HepG2 (cell line): ENCODE data around the gene CPVL. TPM values are rescaled to one million over a fixed set of nuclear protein-coding genes. Genes with fewer than 3 reads are reported as not detected.
A peak's percentile ranks its signal among the peaks of the same experiment; 100 is the strongest.

Experiments
- ATF4 ChIP-seq, 2 experiments: fragments of 450-650 bp in 1 of 2; sonication (generic) in 1 of 2; formaldehyde crosslinking; IDR thresholded peaks; 2 replicates each; pipeline versions ENCODE4 v1.5.0 to v1.8.0; 2020 to 2022; ENCODE audit warnings: mild to moderate bottlenecking in 1 of 2, missing genetic modification reagents in 1 of 2
- CBX5 ChIP-seq: sonication (generic); formaldehyde crosslinking; IDR thresholded peaks from 2 replicates; pipeline ENCODE4 v1.4.0; 2020; ENCODE audit warnings: missing genetic modification reagents, borderline replicate concordance
- HDAC1 ChIP-seq: sonication (generic); formaldehyde crosslinking; IDR thresholded peaks from 2 replicates; pipeline ENCODE4 v1.5.1; 2020; ENCODE audit warnings: mild to moderate bottlenecking, missing genetic modification reagents
- HNRNPK ChIP-seq: fragments of 200-400 bp; formaldehyde crosslinking; IDR thresholded peaks from 2 replicates; pipeline ENCODE4 v1.6.1; 2018; ENCODE audit warnings: low read length, low read depth, moderate library complexity, mild to moderate bottlenecking; ENCODE audit not compliant: poor library complexity, severe bottlenecking
- IRF2 ChIP-seq: IDR thresholded peaks from 2 replicates; pipeline ENCODE4 v1.6.1; 2018; ENCODE audit warnings: missing genetic modification reagents, missing compliant biosample characterization
- NFAT5 ChIP-seq: sonication (generic); formaldehyde crosslinking; IDR thresholded peaks from 2 replicates; pipeline ENCODE4 v1.4.0; 2020; ENCODE audit warnings: missing genetic modification reagents
- PPARG ChIP-seq: conservative IDR thresholded peaks from 2 replicates; pipeline ENCODE4 v1.6.1; 2016; ENCODE audit warnings: missing biosample characterization, missing genetic modification reagents
- RARG ChIP-seq: sonication (generic); formaldehyde crosslinking; IDR thresholded peaks from 2 replicates; pipeline ENCODE4 v1.4.0; 2020; ENCODE audit warnings: low read depth, mild to moderate bottlenecking, missing genetic modification reagents
- TAF15 ChIP-seq: fragments of 200-400 bp; formaldehyde crosslinking; IDR thresholded peaks from one replicate; pipeline ENCODE4 v1.6.1; 2018; ENCODE audit warnings: mild to moderate bottlenecking, low read depth, low read length; ENCODE audit not compliant: poor library complexity, severe bottlenecking
- ZBTB7B ChIP-seq: sonication (generic); formaldehyde crosslinking; IDR thresholded peaks from 2 replicates; pipeline ENCODE4 v1.4.0; 2020; ENCODE audit warnings: missing genetic modification reagents
- ZMAT3 ChIP-seq: sonication (generic); formaldehyde crosslinking; conservative IDR thresholded peaks from 2 replicates; pipeline ENCODE4 v1.7.0; 2021; ENCODE audit warnings: missing genetic modification reagents
- ZNF580 ChIP-seq: IDR thresholded peaks from 2 replicates; pipeline ENCODE4 v1.6.1; 2016; ENCODE audit warnings: low read depth, borderline replicate concordance
- ZNF619 ChIP-seq: sonication (generic); formaldehyde crosslinking; IDR thresholded peaks from 2 replicates; pipeline ENCODE4 v1.4.0; 2020; ENCODE audit warnings: mild to moderate bottlenecking, missing genetic modification reagents
- polyA plus RNA-seq, 8 experiments: library from polyadenylated mRNA; depleted of rRNA in 3 of 8; stranded (reverse) in 7 of 8; unstranded in 1 of 8; fragments of >200 nt; fragmentation: Illumina TruSeq in 4 of 8; extraction: Trizol in 4 of 8; gene quantifications; 2 replicates each; pipeline versions ENCODE4 v1.2.1 to v1.2.3, GENCODE V29; 2011 to 2016; ENCODE audit warnings: low read depth in 4 of 8, missing spikeins in 1 of 8, mixed read lengths in 1 of 8; ENCODE audit not compliant: insufficient read depth in 1 of 8
- total RNA-seq, 5 experiments: library from RNA; depleted of rRNA; stranded (reverse); fragments of >200 nt; fragmentation: Illumina TruSeq; extraction: Trizol; gene quantifications; 2 replicates each; pipeline ENCODE4 v1.2.3, GENCODE V29; 2016; ENCODE audit warnings: low read depth in 1 of 5
- TF ChIP-seq, protein P1 (sequence below): sonication (generic); formaldehyde crosslinking; IDR thresholded peaks from 2 replicates; pipeline ENCODE4 v1.8.0; 2022; ENCODE audit warnings: missing genetic modification reagents, mild to moderate bottlenecking, moderate library complexity, borderline replicate concordance
- TF ChIP-seq, protein P2 (sequence below): sonication (generic); formaldehyde crosslinking; IDR thresholded peaks from 2 replicates; pipeline ENCODE4 v1.4.0; 2020; ENCODE audit warnings: mild to moderate bottlenecking, missing genetic modification reagents
- TF ChIP-seq, protein P3 (sequence below): sonication (generic); formaldehyde crosslinking; IDR thresholded peaks from 2 replicates; pipeline ENCODE4 v1.8.1; 2022; ENCODE audit warnings: low read depth, mild to moderate bottlenecking, missing genetic modification reagents

CPVL gene
- total and polyA plus RNA-seq, 2 of the 13 experiments (the other 11 are each of a cell fraction or from before 2014, with no cell fraction given): 59.2 to 294 TPM

DNA sequence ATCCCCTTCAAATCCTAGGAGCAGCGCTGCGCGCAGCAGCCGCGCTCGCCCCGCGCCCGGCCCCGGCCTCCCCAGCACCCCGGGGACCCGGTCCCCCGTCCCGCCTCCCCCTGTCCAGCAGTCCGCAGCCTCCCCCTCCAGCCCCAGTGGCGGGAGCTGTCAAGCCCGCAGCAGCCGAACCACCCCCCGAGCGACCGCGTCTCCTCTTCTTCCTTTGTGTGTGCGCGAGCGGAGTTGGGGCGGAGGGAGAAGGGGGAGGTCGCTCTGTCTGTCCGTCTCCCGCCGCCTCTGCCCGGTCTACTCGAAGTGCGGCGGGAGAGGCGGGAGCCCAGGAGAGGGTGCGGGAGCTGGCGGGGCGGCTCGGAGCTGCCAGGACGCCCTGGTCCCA, 47.9 kb upstream of the CPVL start (continued):
- 0 out of 2 replicates have a peak, but pooled peaks have one; percentile 17 for TF ChIP-seq ZNF619 (CRISPR knock-in tag)
- no peak for TF ChIP-seq CBX5 (CRISPR knock-in tag)
- TF ChIP-seq TAF15: peak; percentile 51
- TF ChIP-seq IRF2 (CRISPR knock-in tag): no peak
- TF ChIP-seq, protein P1, sequence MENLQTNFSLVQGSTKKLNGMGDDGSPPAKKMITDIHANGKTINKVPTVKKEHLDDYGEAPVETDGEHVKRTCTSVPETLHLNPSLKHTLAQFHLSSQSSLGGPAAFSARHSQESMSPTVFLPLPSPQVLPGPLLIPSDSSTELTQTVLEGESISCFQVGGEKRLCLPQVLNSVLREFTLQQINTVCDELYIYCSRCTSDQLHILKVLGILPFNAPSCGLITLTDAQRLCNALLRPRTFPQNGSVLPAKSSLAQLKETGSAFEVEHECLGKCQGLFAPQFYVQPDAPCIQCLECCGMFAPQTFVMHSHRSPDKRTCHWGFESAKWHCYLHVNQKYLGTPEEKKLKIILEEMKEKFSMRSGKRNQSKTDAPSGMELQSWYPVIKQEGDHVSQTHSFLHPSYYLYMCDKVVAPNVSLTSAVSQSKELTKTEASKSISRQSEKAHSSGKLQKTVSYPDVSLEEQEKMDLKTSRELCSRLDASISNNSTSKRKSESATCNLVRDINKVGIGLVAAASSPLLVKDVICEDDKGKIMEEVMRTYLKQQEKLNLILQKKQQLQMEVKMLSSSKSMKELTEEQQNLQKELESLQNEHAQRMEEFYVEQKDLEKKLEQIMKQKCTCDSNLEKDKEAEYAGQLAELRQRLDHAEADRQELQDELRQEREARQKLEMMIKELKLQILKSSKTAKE: 0 out of 2 replicates have a peak, but pooled peaks have one; percentile 9
- TF ChIP-seq, protein P2, sequence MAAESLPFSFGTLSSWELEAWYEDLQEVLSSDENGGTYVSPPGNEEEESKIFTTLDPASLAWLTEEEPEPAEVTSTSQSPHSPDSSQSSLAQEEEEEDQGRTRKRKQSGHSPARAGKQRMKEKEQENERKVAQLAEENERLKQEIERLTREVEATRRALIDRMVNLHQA (CRISPR knock-in tag): no peak
- no peak for TF ChIP-seq NFAT5
- no peak for TF ChIP-seq RARG (CRISPR knock-in tag)
- TF ChIP-seq ZNF580: no peak
- TF ChIP-seq HNRNPK: peak; percentile 66
- TF ChIP-seq HDAC1: 0 out of 2 replicates have a peak, but pooled peaks have one; percentile 41
- TF ChIP-seq PPARG: no peak
- TF ChIP-seq, protein P3, sequence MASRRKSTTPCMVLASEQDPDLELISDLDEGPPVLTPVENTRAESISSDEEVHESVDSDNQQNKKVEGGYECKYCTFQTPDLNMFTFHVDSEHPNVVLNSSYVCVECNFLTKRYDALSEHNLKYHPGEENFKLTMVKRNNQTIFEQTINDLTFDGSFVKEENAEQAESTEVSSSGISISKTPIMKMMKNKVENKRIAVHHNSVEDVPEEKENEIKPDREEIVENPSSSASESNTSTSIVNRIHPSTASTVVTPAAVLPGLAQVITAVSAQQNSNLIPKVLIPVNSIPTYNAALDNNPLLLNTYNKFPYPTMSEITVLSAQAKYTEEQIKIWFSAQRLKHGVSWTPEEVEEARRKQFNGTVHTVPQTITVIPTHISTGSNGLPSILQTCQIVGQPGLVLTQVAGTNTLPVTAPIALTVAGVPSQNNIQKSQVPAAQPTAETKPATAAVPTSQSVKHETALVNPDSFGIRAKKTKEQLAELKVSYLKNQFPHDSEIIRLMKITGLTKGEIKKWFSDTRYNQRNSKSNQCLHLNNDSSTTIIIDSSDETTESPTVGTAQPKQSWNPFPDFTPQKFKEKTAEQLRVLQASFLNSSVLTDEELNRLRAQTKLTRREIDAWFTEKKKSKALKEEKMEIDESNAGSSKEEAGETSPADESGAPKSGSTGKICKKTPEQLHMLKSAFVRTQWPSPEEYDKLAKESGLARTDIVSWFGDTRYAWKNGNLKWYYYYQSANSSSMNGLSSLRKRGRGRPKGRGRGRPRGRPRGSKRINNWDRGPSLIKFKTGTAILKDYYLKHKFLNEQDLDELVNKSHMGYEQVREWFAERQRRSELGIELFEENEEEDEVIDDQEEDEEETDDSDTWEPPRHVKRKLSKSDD: no peak
- 0 out of 4 replicates have a peak, but pooled peaks of 1 of the 2 experiments have one; percentile 12 for TF ChIP-seq ATF4 (CRISPR knock-in tag; IDR thresholded peaks at IDR 0.05)
- 0 out of 2 replicates have a peak, but pooled peaks have one; percentile 9 for TF ChIP-seq ZMAT3 (CRISPR knock-in tag)
- no peak for TF ChIP-seq ZBTB7B (CRISPR knock-in tag)
